K562 (cell line): Measurements from ENCODE around the gene FAM20C.

Experiments used
- CHCHD3 ChIP-seq: fragments of 250-450 bp; sonication (Bioruptor Pico); IDR thresholded peaks from 2 replicates; pipeline ENCODE4 v2.1.2; 2022; ENCODE audit warnings: mild to moderate bottlenecking
- ERF ChIP-seq: fragments of 450-650 bp; formaldehyde crosslinking; IDR thresholded peaks from 2 replicates; pipeline ENCODE4 v1.4.0; 2020; ENCODE audit warnings: mild to moderate bottlenecking, mixed read lengths
- EZH2 ChIP-seq: IDR thresholded peaks from 2 replicates; pipeline ENCODE4 v1.6.1; 2012; ENCODE audit warnings: low read depth, mild to moderate bottlenecking, inconsistent platforms, low read length, borderline replicate concordance
- HCFC1 ChIP-seq: IDR thresholded peaks from 2 replicates; pipeline ENCODE4 v1.6.1; 2012; ENCODE audit warnings: low read depth, low read length, improper control_type of control experiment
- POLR2A ChIP-seq: fragments of 450-650 bp; conservative IDR thresholded peaks from 2 replicates; pipeline ENCODE4 v1.6.1; 2016
- RAD51 ChIP-seq: fragments of 450-650 bp; IDR thresholded peaks from 2 replicates; pipeline ENCODE4 v1.7.1; 2016; ENCODE audit warnings: low read depth, mild to moderate bottlenecking, borderline replicate concordance
- ZNF75A ChIP-seq: fragments of 450-650 bp; formaldehyde crosslinking; IDR thresholded peaks from 2 replicates; pipeline ENCODE4 v1.4.0; 2020; ENCODE audit warnings: mild to moderate bottlenecking
- TF ChIP-seq, protein P1 (sequence below): sonication (generic); formaldehyde crosslinking; IDR thresholded peaks from 2 replicates; pipeline ENCODE4 v1.9.0; 2022; ENCODE audit warnings: mild to moderate bottlenecking, missing genetic modification reagents
- TF ChIP-seq, protein P2 (sequence below): sonication (generic); formaldehyde crosslinking; IDR thresholded peaks from 2 replicates; pipeline ENCODE4 v1.8.1; 2022; ENCODE audit warnings: missing genetic modification reagents

DNA sequence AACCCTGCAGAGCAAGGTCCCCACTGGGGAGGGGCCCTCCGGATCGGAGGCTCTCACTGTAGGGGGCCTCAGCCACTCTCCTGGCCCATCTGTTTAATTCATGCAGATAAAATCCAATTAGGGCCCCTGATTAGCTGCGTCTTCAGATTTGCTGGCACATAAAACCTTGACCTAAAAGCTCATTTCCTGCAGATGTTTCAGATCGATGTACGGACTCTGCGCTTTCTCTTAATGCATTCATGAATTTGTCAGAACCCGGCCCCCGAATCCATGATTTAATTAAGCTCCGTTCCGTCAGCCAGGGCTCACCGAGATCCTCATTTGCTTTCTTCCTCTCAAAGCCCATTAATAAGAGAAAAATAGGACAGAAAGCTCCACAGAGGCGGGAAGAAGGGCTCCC is 57.6 kb downstream of the FAM20C start:
- TF ChIP-seq ERF (CRISPR knock-in tag) = no peak
- TF ChIP-seq, protein P1, sequence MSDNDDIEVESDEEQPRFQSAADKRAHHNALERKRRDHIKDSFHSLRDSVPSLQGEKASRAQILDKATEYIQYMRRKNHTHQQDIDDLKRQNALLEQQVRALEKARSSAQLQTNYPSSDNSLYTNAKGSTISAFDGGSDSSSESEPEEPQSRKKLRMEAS (CRISPR knock-in tag) = no peak
- no peak for TF ChIP-seq EZH2
- no peak for TF ChIP-seq POLR2A
- no peak for TF ChIP-seq CHCHD3 (CRISPR knock-in tag)
- no peak for TF ChIP-seq HCFC1
- TF ChIP-seq ZNF75A (CRISPR knock-in tag) = no peak
- TF ChIP-seq RAD51 = no peak
- TF ChIP-seq, protein P2, sequence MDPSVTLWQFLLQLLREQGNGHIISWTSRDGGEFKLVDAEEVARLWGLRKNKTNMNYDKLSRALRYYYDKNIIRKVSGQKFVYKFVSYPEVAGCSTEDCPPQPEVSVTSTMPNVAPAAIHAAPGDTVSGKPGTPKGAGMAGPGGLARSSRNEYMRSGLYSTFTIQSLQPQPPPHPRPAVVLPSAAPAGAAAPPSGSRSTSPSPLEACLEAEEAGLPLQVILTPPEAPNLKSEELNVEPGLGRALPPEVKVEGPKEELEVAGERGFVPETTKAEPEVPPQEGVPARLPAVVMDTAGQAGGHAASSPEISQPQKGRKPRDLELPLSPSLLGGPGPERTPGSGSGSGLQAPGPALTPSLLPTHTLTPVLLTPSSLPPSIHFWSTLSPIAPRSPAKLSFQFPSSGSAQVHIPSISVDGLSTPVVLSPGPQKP (CRISPR knock-in tag) = no peak
